Large intestine (tissue), 3 donors: ENCODE measurements around the gene YES1. TPM values are rescaled to one million over a fixed set of nuclear protein-coding genes. Genes with fewer than 3 reads are reported as not detected.

Source experiments
- DNase-seq, 2 donors: peaks; one replicate each; pipeline versions ENCODE4 v3.0.0 to v3.0.0-alpha.2; 2013
- H3K27ac ChIP-seq: one replicate; pipeline ENCODE4 v1.5.1; 2013; ENCODE audit warnings: low read length
- H3K27me3 ChIP-seq: 2 replicates; pipeline ENCODE4 v1.6.1; 2013; ENCODE audit warnings: low read length; ENCODE audit not compliant: control insufficient read depth, insufficient read depth
- H3K36me3 ChIP-seq: 2 replicates; pipeline ENCODE4 v1.6.1; 2013; ENCODE audit warnings: low read length; ENCODE audit not compliant: control insufficient read depth, insufficient read depth
- H3K4me1 ChIP-seq: one replicate; pipeline ENCODE4 v1.6.1; 2013; ENCODE audit warnings: low read length; ENCODE audit not compliant: control insufficient read depth, insufficient read depth
- H3K4me3 ChIP-seq: one replicate; pipeline ENCODE4 v1.5.1; 2013; ENCODE audit warnings: low read length
- H3K9me3 ChIP-seq: one replicate; pipeline ENCODE4 v1.6.1; 2013; ENCODE audit warnings: mild to moderate bottlenecking, low read depth, low read length, moderate library complexity; ENCODE audit not compliant: control insufficient read depth
- WGBS: methylation state at CpG from one replicate; pipeline ENCODE4 v1.1.5; 2013; ENCODE audit warnings: low lambda C conversion rate; ENCODE audit not compliant: insufficient coverage; 5-methylcytosine and 5-hydroxymethylcytosine counted together
- polyA plus RNA-seq: library from polyadenylated mRNA; unstranded; fragments of 120-200 nt; gene quantifications from one replicate; pipeline ENCODE4 v1.2.1, GENCODE V29; 2013

Gene YES1
- polyA plus RNA-seq, 1 donor = 47.7 TPM

- no peak overlapping the region for H3K27ac ChIP-seq
- DNase-seq = no peak
- H3K9me3 ChIP-seq = no peaks in the 10 kb centered on the region
- no peaks in the 10 kb centered on the region for H3K36me3 ChIP-seq
- H3K4me3 ChIP-seq = no peak overlapping the region
- WGBS = no CpG with 5 or more reads among the region's 2 CpGs
- H3K4me1 ChIP-seq = no peaks in the 10 kb centered on the region
- no peaks in the 10 kb centered on the region for H3K27me3 ChIP-seq
Observed at GRCh38 chr18:824179-824578, 12.1 kb upstream of the YES1 start.

- Histone ChIP-seq H3K4me3 (no peak overlapping the region), H3K27ac (no peak overlapping the region), H3K36me3 (no peaks in the 10 kb centered on the region), H3K9me3 (no peaks in the 10 kb centered on the region), H3K4me1 (no peaks in the 10 kb centered on the region), H3K27me3 (no peaks in the 10 kb centered on the region)
- 51% methylated on average over 3 of the region's 4 CpGs for WGBS
- no peak for DNase-seq
Observed at GRCh38 chr18:820591-821165, 8.6 kb upstream of the YES1 start.

- H3K27ac ChIP-seq = no peak overlapping the region
Observed at GRCh38 chr18:816869-817268, 4.8 kb upstream of the YES1 start.

GRCh38 chr18:816088-816653, 4.1 kb upstream of the YES1 start:
- no peaks in the 10 kb centered on the region for H3K4me1 ChIP-seq
- DNase-seq = peak in 1 of 2 donors; percentile 38
- no peaks in the 10 kb centered on the region for H3K9me3 ChIP-seq
- no peaks in the 10 kb centered on the region for H3K27me3 ChIP-seq
- H3K27ac ChIP-seq = no peak overlapping the region
- no CpG with 5 or more reads among the region's 4 CpGs for WGBS
- no peak overlapping the region for H3K4me3 ChIP-seq
- no peaks in the 10 kb centered on the region for H3K36me3 ChIP-seq

More at GRCh38 chr18:816869-817268, 4.8 kb upstream of the YES1 start:
- no peak for DNase-seq
- 43% methylated on average over 1 of the region's 2 CpGs for WGBS
- Histone ChIP-seq H3K27me3 (no peaks in the 10 kb centered on the region), H3K36me3 (no peaks in the 10 kb centered on the region), H3K4me1 (no peaks in the 10 kb centered on the region), H3K9me3 (no peaks in the 10 kb centered on the region), H3K4me3 (no peak overlapping the region)

- DNase-seq = no peak
- no peaks in the 10 kb centered on the region for H3K4me1 ChIP-seq
- H3K27me3 ChIP-seq = no peaks in the 10 kb centered on the region
- H3K9me3 ChIP-seq = no peaks in the 10 kb centered on the region
- H3K4me3 ChIP-seq = no peak overlapping the region
- no peak overlapping the region for H3K27ac ChIP-seq
- WGBS = 100% methylated on average over 1 of the region's 3 CpGs
- no peaks in the 10 kb centered on the region for H3K36me3 ChIP-seq
Observed at GRCh38 chr18:815353-815752, 3.3 kb upstream of the YES1 start.

- Histone ChIP-seq H3K36me3 (no peaks in the 10 kb centered on the region), H3K9me3 (no peaks in the 10 kb centered on the region), H3K4me1 (no peaks in the 10 kb centered on the region), H3K27me3 (no peaks in the 10 kb centered on the region), H3K27ac (no peak overlapping the region), H3K4me3 (no peak overlapping the region)
- DNase-seq = peak in 1 of 2 donors; percentile 13
- WGBS = no CpG with 5 or more reads among the region's 4 CpGs
Observed at GRCh38 chr18:814300-815084, 2.5 kb upstream of the YES1 start.

- no peak for DNase-seq
- Histone ChIP-seq H3K36me3 (no peaks in the 10 kb centered on the region), H3K27me3 (no peaks in the 10 kb centered on the region), H3K27ac (peak overlapping the region; percentile 96), H3K4me1 (no peaks in the 10 kb centered on the region), H3K4me3 (peak overlapping the region; percentile 74), H3K9me3 (no peaks in the 10 kb centered on the region)
- 92% methylated on average over 7 of the region's 18 CpGs for WGBS
Observed at GRCh38 chr18:813172-814071, 1.4 kb upstream of the YES1 start.

- DNase-seq = peak; percentile 73 to 91
- Histone ChIP-seq H3K4me1 (no peaks in the 10 kb centered on the region), H3K27me3 (no peaks in the 10 kb centered on the region), H3K36me3 (no peaks in the 10 kb centered on the region), H3K9me3 (no peaks in the 10 kb centered on the region), H3K4me3 (peak overlapping the region; percentile 74), H3K27ac (peak overlapping the region; percentile 96)
- no CpG with 5 or more reads among the region's 66 CpGs for WGBS
Observed at GRCh38 chr18:812376-813171, 532 bp upstream of the YES1 start.

GRCh38 chr18:811182-811891, 705 bp downstream of the YES1 start:
- peak overlapping the region; percentile 96 for H3K27ac ChIP-seq
- H3K4me3 ChIP-seq = peak overlapping the region; percentile 99
- H3K4me1 ChIP-seq = no peaks in the 10 kb centered on the region
- no peaks in the 10 kb centered on the region for H3K27me3 ChIP-seq
- H3K36me3 ChIP-seq = no peaks in the 10 kb centered on the region
- WGBS = no CpG with 5 or more reads among the region's 30 CpGs
- DNase-seq = peak in 1 of 2 donors; percentile 65
- H3K9me3 ChIP-seq = no peaks in the 10 kb centered on the region
